CD4-positive, alpha-beta memory T cell (primary cell): ENCODE measurements around the gene ANKRD18A. TPM values are rescaled to one million over a fixed set of nuclear protein-coding genes. Genes with fewer than 3 reads are reported as not detected.
A peak's percentile ranks its signal among the peaks of the same experiment; 100 is the strongest.

Source experiments
- CTCF ChIA-PET: fragments of 350-600 bp; sonication (Branson Sonifier 250); formaldehyde crosslinking; loops from one replicate; lab custom pipeline; 2021; ENCODE audit warnings: inconsistent platforms; ENCODE audit not compliant: partially characterized antibody; lab: Charles Lee
- POLR2A ChIA-PET: fragments of 350-600 bp; sonication (Branson Sonifier 250); formaldehyde crosslinking; loops from one replicate; lab custom pipeline; 2021; ENCODE audit not compliant: partially characterized antibody; lab: Charles Lee
- DNase-seq, 5 donors: peaks; one replicate each; pipeline versions ENCODE4 v3.0.0 to v3.0.0-alpha.2; 2020 to 2022; ENCODE audit warnings: mixed read lengths in 1 of 5
- H3K27ac ChIP-seq: one replicate; pipeline ENCODE4 v1.7.0; 2013; ENCODE audit warnings: low read depth, low read length
- H3K27me3 ChIP-seq: 2 replicates; pipeline ENCODE4 v1.7.0; 2013; ENCODE audit warnings: mild to moderate bottlenecking, low read length, moderate library complexity; ENCODE audit not compliant: insufficient read depth
- H3K36me3 ChIP-seq: 2 replicates; pipeline ENCODE4 v1.7.0; 2013; ENCODE audit warnings: mild to moderate bottlenecking, low read length, moderate library complexity; ENCODE audit not compliant: insufficient read depth
- H3K4me1 ChIP-seq: 2 replicates; pipeline ENCODE4 v1.7.0; 2013; ENCODE audit warnings: mild to moderate bottlenecking, low read length, moderate library complexity; ENCODE audit not compliant: insufficient read depth
- H3K4me3 ChIP-seq, 2 donors: one replicate each; pipeline ENCODE4 v1.7.0; 2013; ENCODE audit warnings: low read length in 2 of 2, mild to moderate bottlenecking in 1 of 2
- H3K9me3 ChIP-seq, 2 donors: one replicate each; pipeline ENCODE4 v1.7.0; 2013; ENCODE audit warnings: low read length in 2 of 2, control low read depth in 1 of 2; ENCODE audit not compliant: control insufficient read depth in 1 of 2
- H3K27ac Mint-ChIP-seq, 7 donors: one replicate each; pipeline ENCODE4 v1.8.0; 2020 to 2021; ENCODE audit warnings: mixed read lengths in 7 of 7, mild to moderate bottlenecking in 6 of 7, inconsistent platforms in 3 of 7, moderate library complexity in 3 of 7
- H3K27me3 Mint-ChIP-seq, 2 donors: one replicate each; pipeline ENCODE4 v1.8.0; 2020 to 2021; ENCODE audit warnings: mixed read lengths in 2 of 2
- H3K36me3 Mint-ChIP-seq, 2 donors: one replicate each; pipeline ENCODE4 v1.8.0; 2020 to 2021; ENCODE audit warnings: mixed read lengths in 2 of 2, inconsistent platforms in 1 of 2, mild to moderate bottlenecking in 1 of 2
- H3K4me1 Mint-ChIP-seq, 4 donors: one replicate each; pipeline ENCODE4 v1.8.0; 2020 to 2021; ENCODE audit warnings: mixed read lengths in 4 of 4, mild to moderate bottlenecking in 1 of 4
- H3K4me3 Mint-ChIP-seq, 8 donors: one replicate each; pipeline ENCODE4 v1.8.0; 2020 to 2021; ENCODE audit warnings: mixed read lengths in 8 of 8, mild to moderate bottlenecking in 7 of 8, moderate library complexity in 6 of 8, inconsistent platforms in 3 of 8
- H3K9me3 Mint-ChIP-seq, 8 donors: one replicate each; pipeline ENCODE4 v1.8.0; 2020 to 2021; ENCODE audit warnings: mixed read lengths in 8 of 8, mild to moderate bottlenecking in 5 of 8, inconsistent platforms in 3 of 8, moderate library complexity in 1 of 8
- intact Hi-C: fragments of 100-400 bp; cut with micrococcal nuclease; formaldehyde crosslinking; loops from one replicate; pipeline ENCODE4 v1.15.1; 2023
- polyA plus RNA-seq, 2 donors: library from polyadenylated mRNA; unstranded; fragments of 300-500 nt; fragmentation: Illumina TruSeq; gene quantifications; one replicate each; pipeline ENCODE4 v1.2.3, GENCODE V29; 2021
- total RNA-seq, 2 experiments: library from RNA; stranded (reverse); gene quantifications; one replicate each; pipeline ENCODE4 v1.2.3, GENCODE V29; 2021

Gene ANKRD18A
- total RNA-seq, result 10 to 100 TPM in 1 of 2 experiments, 1 to 10 TPM in 1; 9.7 to 14.3 TPM
- 1 to 10 TPM in 1 of 2 donors, under 1 TPM in 1; 0.15 to 2.2 TPM for polyA plus RNA-seq

GRCh38 chr9:38620483-38621433, at the start of gene ANKRD18A:
ANKRD18A (minus strand) TSS chr9:38620596; CDS start chr9:38620285, 311 bp downstream.
- peak; percentile 67 to 81 (median 73) for DNase-seq
- intact Hi-C loops, result loop anchor here (2.0 kb wide), 2 partner anchors 22 to 52 kb away; no protein-coding TSS in a partner anchor
- peak within 1 kb of the TSS; percentile 50 for H3K27ac ChIP-seq
- Mint-ChIP-seq H3K4me3 (peak within 1 kb of the TSS; percentile 87 to 97 (median 91)), H3K27ac (peak within 1 kb of the TSS; percentile 75 to 90 (median 82)), H3K27me3 (peaks cover 2 to 6% of the 10 kb centered on the region in 2 donors), H3K36me3 (peaks cover 0 to 4% of the 10 kb centered on the region in 2 donors), H3K4me1 (peaks cover 8 to 20% (median 12%) of the 10 kb centered on the region in 4 donors), H3K9me3 (peaks cover 0 to 12% (median under 1%) of the 10 kb centered on the region in 8 donors)
- ChIA-PET POLR2A (no interaction called here), CTCF (interaction anchor here (1.0 to 1.9 kb wide), 9 partner anchors 10 to 204 kb away, joined by 3 to 7 read pairs (median 4); no protein-coding TSS in a partner anchor)
- H3K4me1 ChIP-seq, result peaks cover 13% of the 10 kb centered on the region
- H3K36me3 ChIP-seq, result no peaks in the 10 kb centered on the region
- H3K4me3 ChIP-seq, result peak within 1 kb of the TSS; percentile 42 to 77
- peaks cover 3% of the 10 kb centered on the region for H3K27me3 ChIP-seq
- no peaks in the 10 kb centered on the region for H3K9me3 ChIP-seq

GRCh38 chr9:38668791-38669466, 48.5 kb upstream of the ANKRD18A start:
- H3K4me3 Mint-ChIP-seq, result no peak overlapping the region
- intact Hi-C loops, result no loop called here

GRCh38 chr9:38662763-38663593, 42.6 kb upstream of the ANKRD18A start:
- intact Hi-C loops, result no loop called here
- Mint-ChIP-seq H3K36me3 (no peaks in the 10 kb centered on the region), H3K27me3 (peaks cover 7 to 17% of the 10 kb centered on the region in 2 donors), H3K27ac (no peak overlapping the region), H3K4me3 (no peak overlapping the region), H3K4me1 (no peaks in the 10 kb centered on the region), H3K9me3 (no peaks in the 10 kb centered on the region)
- Histone ChIP-seq H3K9me3 (no peaks in the 10 kb centered on the region), H3K4me3 (no peak overlapping the region), H3K4me1 (no peaks in the 10 kb centered on the region), H3K36me3 (no peaks in the 10 kb centered on the region), H3K27ac (no peak overlapping the region), H3K27me3 (peaks cover 4% of the 10 kb centered on the region)
- ChIA-PET CTCF (no interaction called here), POLR2A (no interaction called here)
- DNase-seq, result no peak

More at GRCh38 chr9:38668791-38669466, 48.5 kb upstream of the ANKRD18A start:
- Histone ChIP-seq H3K4me3 (no peak overlapping the region), H3K36me3 (no peaks in the 10 kb centered on the region), H3K4me1 (no peaks in the 10 kb centered on the region), H3K27ac (no peak overlapping the region), H3K9me3 (no peaks in the 10 kb centered on the region), H3K27me3 (no peaks in the 10 kb centered on the region)
- Mint-ChIP-seq H3K27ac (no peak overlapping the region), H3K27me3 (peaks cover 3 to 10% of the 10 kb centered on the region in 2 donors), H3K36me3 (no peaks in the 10 kb centered on the region), H3K4me1 (peaks cover 1 to 8% (median 6%) of the 10 kb centered on the region in 4 donors), H3K9me3 (no peaks in the 10 kb centered on the region)
- CTCF ChIA-PET, result no interaction called here
- POLR2A ChIA-PET, result no interaction called here
- no peak for DNase-seq

- no peak for DNase-seq
- Mint-ChIP-seq H3K4me3 (no peak overlapping the region), H3K36me3 (no peaks in the 10 kb centered on the region), H3K27me3 (peaks cover 12 to 21% of the 10 kb centered on the region in 2 donors), H3K27ac (no peak overlapping the region), H3K9me3 (no peaks in the 10 kb centered on the region), H3K4me1 (no peaks in the 10 kb centered on the region)
- H3K4me3 ChIP-seq, result no peak overlapping the region
- POLR2A ChIA-PET, result no interaction called here
- CTCF ChIA-PET, result no interaction called here
- H3K36me3 ChIP-seq, result no peaks in the 10 kb centered on the region
- no peak overlapping the region for H3K27ac ChIP-seq
- no peaks in the 10 kb centered on the region for H3K4me1 ChIP-seq
- intact Hi-C loops, result no loop called here
- peaks cover 4% of the 10 kb centered on the region for H3K27me3 ChIP-seq
- no peaks in the 10 kb centered on the region for H3K9me3 ChIP-seq
These were observed 39.1 kb upstream of the ANKRD18A start for GRCh38 chr9:38659538-38659937.

- no peaks in the 10 kb centered on the region for H3K9me3 ChIP-seq
- CTCF ChIA-PET, result no interaction called here
- no peaks in the 10 kb centered on the region for H3K36me3 ChIP-seq
- no peak overlapping the region for H3K27ac ChIP-seq
- no peak overlapping the region for H3K4me3 ChIP-seq
- peaks cover 10 to 21% of the 10 kb centered on the region in 2 donors for H3K27me3 Mint-ChIP-seq
- H3K27ac Mint-ChIP-seq, result no peak overlapping the region
- no peaks in the 10 kb centered on the region for H3K9me3 Mint-ChIP-seq
- intact Hi-C loops, result no loop called here
- H3K36me3 Mint-ChIP-seq, result no peaks in the 10 kb centered on the region
- no peaks in the 10 kb centered on the region for H3K4me1 ChIP-seq
- H3K4me1 Mint-ChIP-seq, result no peaks in the 10 kb centered on the region
- H3K4me3 Mint-ChIP-seq, result no peak overlapping the region
- H3K27me3 ChIP-seq, result no peaks in the 10 kb centered on the region
- DNase-seq, result no peak
- POLR2A ChIA-PET, result no interaction called here
These were observed 36.5 kb upstream of the ANKRD18A start for GRCh38 chr9:38656896-38657295.

- ChIA-PET POLR2A (no interaction called here), CTCF (interaction anchor here (1.1 kb wide), 1 partner anchor 32 kb away, joined by 3 read pairs; the partner anchor contains the start of gene ANKRD18A)
- Histone ChIP-seq H3K36me3 (no peaks in the 10 kb centered on the region), H3K27ac (no peak overlapping the region), H3K9me3 (no peaks in the 10 kb centered on the region), H3K4me3 (no peak overlapping the region), H3K27me3 (no peaks in the 10 kb centered on the region), H3K4me1 (no peaks in the 10 kb centered on the region)
- H3K27me3 Mint-ChIP-seq, result peaks cover 9 to 17% of the 10 kb centered on the region in 2 donors
- intact Hi-C loops, result no loop called here
- H3K4me3 Mint-ChIP-seq, result no peak overlapping the region
- H3K9me3 Mint-ChIP-seq, result no peaks in the 10 kb centered on the region
- H3K36me3 Mint-ChIP-seq, result no peaks in the 10 kb centered on the region
- DNase-seq, result no peak
- H3K27ac Mint-ChIP-seq, result no peak overlapping the region
- H3K4me1 Mint-ChIP-seq, result no peaks in the 10 kb centered on the region
These were observed 32.1 kb upstream of the ANKRD18A start for GRCh38 chr9:38652486-38652885.
